BJ (cell line): ENCODE data around the gene SKI. TPM values are rescaled to one million over a fixed set of nuclear protein-coding genes. Genes with fewer than 3 reads are reported as not detected.

Experiments used
- CTCF ChIA-PET: fragments of 350-600 bp; formaldehyde crosslinking; extraction: SDS; loops from one replicate; lab custom pipeline; 2021; ENCODE audit warnings: antibody characterized with exemption, inconsistent platforms; lab: Yijun Ruan, JAX
- POLR2A ChIA-PET: fragments of 300-600 bp; sonication (Branson Sonifier 250); formaldehyde crosslinking; extraction: SDS; loops from one replicate; lab custom pipeline; 2021; ENCODE audit warnings: antibody characterized with exemption; lab: Charles Lee
- DNase-seq: peaks from one replicate; pipeline ENCODE4 v3.0.0-alpha.2; 2011; ENCODE audit warnings: low read depth
- H3K27me3 ChIP-seq: 2 replicates; pipeline ENCODE4 v1.6.0; 2011; ENCODE audit warnings: low read length; ENCODE audit not compliant: control insufficient read depth, insufficient read depth
- H3K36me3 ChIP-seq: 2 replicates; pipeline ENCODE4 v1.5.1; 2011; ENCODE audit warnings: low read length; ENCODE audit not compliant: control insufficient read depth, insufficient read depth
- H3K4me3 ChIP-seq: 2 replicates; pipeline ENCODE4 v1.5.1; 2011; ENCODE audit warnings: low read depth, mild to moderate bottlenecking, control low read depth, low read length
- polyA plus RNA-seq: library from polyadenylated mRNA; depleted of rRNA; stranded (reverse); fragments of >200 nt; gene quantifications from 2 replicates; pipeline ENCODE4 v1.2.3, GENCODE V29; 2011
- TF ChIP-seq, protein P1 (sequence below): IDR thresholded peaks from 2 replicates; pipeline ENCODE4 v1.5.1; 2011; ENCODE audit warnings: low read depth, mild to moderate bottlenecking, control low read depth, inconsistent platforms, low read length, moderate library complexity; ENCODE audit not compliant: insufficient read depth

The SKI gene
- polyA plus RNA-seq, 1 experiment, result 5.1 TPM

DNA sequence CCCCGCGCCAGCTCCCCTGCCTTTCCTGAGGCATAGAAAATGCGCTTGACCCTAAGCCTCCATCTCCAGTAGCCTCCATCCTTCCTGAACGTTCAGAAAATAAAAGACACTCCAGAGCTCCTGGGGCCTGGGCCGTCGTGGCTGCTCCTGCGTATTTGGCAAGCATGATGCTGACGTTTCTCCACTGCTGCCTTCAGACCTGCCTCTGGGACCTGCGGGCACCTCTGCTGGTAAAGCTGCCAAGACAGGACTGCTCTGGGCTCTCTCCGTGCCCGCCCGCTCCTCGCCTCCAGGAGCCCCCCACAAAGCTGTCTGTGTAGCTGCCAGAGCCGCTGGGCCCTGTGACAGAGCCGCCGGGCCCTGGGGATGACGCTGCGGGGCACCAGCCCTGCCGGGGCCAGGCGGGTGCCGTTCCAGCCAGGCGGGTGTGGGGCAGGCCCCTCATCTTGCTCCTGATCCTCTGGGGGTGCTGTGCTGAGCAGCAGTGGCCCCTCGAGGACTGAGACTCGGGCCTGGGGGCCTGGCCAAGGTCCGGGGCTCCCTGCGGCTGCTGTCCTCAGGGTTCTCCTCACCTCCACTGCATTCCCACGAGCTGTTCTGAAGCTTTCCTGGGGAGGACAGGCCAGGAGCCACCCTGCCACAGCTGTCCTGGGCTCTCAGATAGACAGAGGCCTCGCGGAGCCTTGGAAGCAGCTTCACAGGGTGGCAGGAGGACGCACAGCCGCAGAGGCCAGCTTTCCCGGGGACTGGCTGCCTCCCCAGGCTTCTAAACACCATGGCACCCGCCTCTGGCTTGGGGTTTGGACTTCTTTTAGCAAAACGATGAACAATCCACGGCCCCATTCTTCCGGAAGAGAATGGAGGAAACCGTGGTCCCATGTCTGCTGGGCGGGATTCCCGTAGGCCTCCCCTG, 115.2 kb downstream of the SKI start:
- no peaks in the 10 kb centered on the region for H3K27me3 ChIP-seq
- TF ChIP-seq, protein P1, sequence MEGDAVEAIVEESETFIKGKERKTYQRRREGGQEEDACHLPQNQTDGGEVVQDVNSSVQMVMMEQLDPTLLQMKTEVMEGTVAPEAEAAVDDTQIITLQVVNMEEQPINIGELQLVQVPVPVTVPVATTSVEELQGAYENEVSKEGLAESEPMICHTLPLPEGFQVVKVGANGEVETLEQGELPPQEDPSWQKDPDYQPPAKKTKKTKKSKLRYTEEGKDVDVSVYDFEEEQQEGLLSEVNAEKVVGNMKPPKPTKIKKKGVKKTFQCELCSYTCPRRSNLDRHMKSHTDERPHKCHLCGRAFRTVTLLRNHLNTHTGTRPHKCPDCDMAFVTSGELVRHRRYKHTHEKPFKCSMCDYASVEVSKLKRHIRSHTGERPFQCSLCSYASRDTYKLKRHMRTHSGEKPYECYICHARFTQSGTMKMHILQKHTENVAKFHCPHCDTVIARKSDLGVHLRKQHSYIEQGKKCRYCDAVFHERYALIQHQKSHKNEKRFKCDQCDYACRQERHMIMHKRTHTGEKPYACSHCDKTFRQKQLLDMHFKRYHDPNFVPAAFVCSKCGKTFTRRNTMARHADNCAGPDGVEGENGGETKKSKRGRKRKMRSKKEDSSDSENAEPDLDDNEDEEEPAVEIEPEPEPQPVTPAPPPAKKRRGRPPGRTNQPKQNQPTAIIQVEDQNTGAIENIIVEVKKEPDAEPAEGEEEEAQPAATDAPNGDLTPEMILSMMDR, result no peak
- no peak overlapping the region for H3K4me3 ChIP-seq
- no peaks in the 10 kb centered on the region for H3K36me3 ChIP-seq
- POLR2A ChIA-PET, result no interaction called here
- no peak for DNase-seq
- CTCF ChIA-PET, result no interaction called here

DNA sequence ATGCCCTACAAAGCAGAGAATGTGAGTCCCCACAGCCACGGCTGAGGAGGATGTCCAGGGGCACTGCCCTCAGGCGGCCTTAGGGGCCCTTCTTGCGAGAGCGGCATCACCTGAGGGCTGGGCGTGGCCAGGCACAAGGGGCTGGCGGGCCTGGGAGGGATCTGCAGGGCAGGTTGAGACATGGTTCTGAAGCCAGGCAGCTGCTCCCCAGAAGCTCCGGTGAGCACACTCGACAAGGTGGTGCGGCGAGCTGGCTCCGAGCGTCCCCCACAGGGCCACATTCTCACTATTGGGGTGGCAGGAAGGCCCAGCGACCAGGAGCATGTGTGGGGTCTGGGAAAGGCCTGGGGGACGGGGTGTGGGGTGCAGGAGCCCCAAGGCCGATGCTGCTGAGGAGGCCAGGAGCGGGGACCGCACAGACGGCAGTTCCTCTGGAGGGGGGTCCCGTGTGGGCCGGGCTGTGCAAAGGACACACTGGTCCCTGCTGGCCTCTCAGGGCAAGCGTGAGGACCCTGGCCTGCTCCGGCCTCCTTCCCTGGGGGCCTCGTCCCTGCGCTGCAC, 116.1 kb downstream of the SKI start:
- no peak for DNase-seq
- H3K27me3 ChIP-seq, result no peaks in the 10 kb centered on the region
- H3K36me3 ChIP-seq, result no peaks in the 10 kb centered on the region
- ChIA-PET CTCF (no interaction called here), POLR2A (no interaction called here)
- TF ChIP-seq, protein P1, result no peak
- no peak overlapping the region for H3K4me3 ChIP-seq

DNA sequence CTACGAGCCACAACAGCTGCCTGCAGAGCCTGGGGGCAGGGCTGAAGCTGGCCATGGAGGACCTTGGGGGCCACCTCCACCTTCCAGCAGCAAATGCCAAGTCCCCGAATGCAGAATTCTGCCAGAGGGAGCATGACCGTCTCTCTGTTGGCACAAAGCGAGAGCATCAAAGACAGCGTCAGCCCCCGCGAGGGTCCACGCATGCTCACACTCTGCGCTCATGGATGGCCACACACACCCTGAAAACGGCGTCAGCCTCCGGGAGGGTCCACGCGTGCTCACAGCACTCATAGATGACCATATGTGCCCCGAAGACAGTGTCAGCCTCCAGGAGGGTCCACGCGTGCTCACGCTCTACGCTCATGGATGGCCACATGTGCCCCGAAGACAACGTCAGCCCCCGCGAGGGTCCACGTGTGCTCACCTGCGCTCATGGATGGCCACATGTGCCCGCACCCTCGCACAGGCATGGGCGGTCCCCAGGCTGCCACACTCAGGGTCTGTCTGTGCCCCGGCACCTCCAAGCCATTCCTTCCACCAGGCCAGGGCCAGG, 116.7 kb downstream of the SKI start:
- H3K4me3 ChIP-seq, result no peak overlapping the region
- H3K36me3 ChIP-seq, result no peaks in the 10 kb centered on the region
- POLR2A ChIA-PET, result no interaction called here
- CTCF ChIA-PET, result no interaction called here
- TF ChIP-seq, protein P1, result no peak
- DNase-seq, result no peak
- no peaks in the 10 kb centered on the region for H3K27me3 ChIP-seq

DNA sequence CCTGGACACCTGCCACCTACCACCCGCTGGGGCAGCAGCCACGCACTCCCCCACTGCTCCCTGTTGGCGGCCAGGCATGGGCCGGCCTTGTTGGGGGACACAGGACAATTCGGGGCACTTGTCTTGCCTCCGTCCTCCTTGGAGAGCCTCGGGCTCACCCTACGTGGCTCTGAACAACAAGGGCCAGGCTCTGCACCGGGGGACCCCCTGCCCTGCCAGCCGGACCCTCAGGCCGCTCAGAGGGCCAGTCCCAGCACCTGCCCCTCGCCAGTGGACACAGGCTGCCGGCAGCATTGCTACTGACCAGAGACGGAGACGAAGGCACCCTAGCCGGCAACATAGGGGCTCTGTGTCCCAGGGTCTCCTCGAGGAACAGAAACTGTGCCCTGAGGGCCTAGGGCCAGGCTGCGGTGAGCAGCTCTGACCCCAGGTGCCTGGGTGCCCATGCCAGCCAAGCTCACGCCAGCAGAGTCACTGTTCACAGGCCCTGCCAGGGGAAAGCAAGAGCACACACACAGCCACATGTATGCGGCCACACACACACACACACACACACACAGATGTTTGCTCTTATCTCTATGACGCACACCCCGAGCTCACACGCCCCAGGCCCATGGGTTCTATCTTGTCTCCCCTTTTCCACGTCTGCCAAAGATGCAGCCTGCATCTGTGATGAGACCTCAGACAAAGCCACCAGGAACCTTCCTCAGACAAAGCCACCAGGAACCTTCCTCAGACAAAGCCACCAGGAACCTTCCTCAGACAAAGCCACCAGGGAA, 117.4 kb downstream of the SKI start:
- Histone ChIP-seq H3K27me3 (no peaks in the 10 kb centered on the region), H3K36me3 (no peaks in the 10 kb centered on the region), H3K4me3 (no peak overlapping the region)
- DNase-seq, result no peak
- ChIA-PET POLR2A (no interaction called here), CTCF (interaction anchor here (1.0 kb wide), 1 partner anchor 23 kb away, joined by 3 read pairs; no protein-coding TSS in a partner anchor)
- TF ChIP-seq, protein P1, result no peak
